OCI-LY3 (cell line): ENCODE measurements around the gene AIG1.

ENCODE experiments used
- CTCF ChIP-seq: fragments of 200-600, 300-600 bp; sonication (generic); IDR thresholded peaks from 2 replicates; pipeline ENCODE4 v1.5.1; 2014; ENCODE audit warnings: antibody characterized with exemption, low read length, low read depth
- EZH2phosphoT487 ChIP-seq: fragments of 200-600 bp; shearing (Covaris generic); IDR thresholded peaks from 2 replicates; pipeline ENCODE4 v1.6.1; 2018; ENCODE audit warnings: antibody characterized with exemption, mixed run types, low read depth

- no peak for TF ChIP-seq CTCF
- TF ChIP-seq EZH2phosphoT487 = no peak
Measured at GRCh38 chr6:143215363-143215762, 154.7 kb downstream of the AIG1 start.
